GM18858 (cell line): Measurements from ENCODE around the gene FMN1.

Experiments used
- ATAC-seq: cut with Tn5 transposase; IDR thresholded peaks from one replicate; pipeline ENCODE4 v1.9.1; 2021; ENCODE audit not compliant: unreplicated experiment

FMN1 gene

GRCh38 chr15:33194704-33195670, at the start of gene FMN1:
TSS of gene FMN1 (minus strand) at chr15:33194714. CDS start at chr15:33154914, 39,800 bp downstream.
- peak; percentile 93 for ATAC-seq

DNA sequence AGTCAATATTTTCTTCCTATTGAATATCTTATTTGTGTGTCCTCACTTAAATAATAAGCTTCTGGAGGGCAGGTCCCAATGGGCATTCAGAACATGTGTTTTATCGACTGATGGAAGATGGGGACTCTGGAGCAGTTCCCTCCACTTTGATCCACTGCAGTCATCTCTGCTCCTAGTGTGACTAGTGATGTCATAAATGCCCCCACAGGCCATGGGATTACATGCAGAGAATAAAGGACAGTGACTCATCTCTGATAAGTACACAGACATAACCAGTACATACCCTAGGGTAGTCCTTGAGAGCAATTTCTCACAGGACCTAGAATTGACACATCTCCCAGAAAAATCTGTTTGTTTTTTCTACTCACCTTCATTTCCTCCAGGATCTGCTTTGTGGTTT, 49.4 kb upstream of the FMN1 start:
- no peak for ATAC-seq

DNA sequence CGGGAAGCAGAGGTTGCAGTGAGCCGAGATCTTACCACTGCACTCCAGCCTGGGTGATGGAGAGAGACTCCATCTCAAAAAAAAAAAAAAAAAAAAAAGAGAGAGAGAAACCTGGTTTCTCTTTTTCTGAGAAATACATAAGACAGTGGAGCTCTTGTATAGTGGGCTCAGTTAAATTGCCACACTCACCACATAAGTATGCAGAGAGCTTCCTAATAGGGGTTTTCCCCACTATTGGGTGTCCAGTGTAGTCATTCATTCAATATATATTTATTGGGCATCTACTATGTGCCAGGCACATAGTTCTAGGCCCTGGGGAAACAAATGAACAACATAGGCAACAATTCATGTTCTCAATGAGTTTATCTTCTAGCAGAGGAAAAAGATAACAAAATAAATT, 48.9 kb upstream of the FMN1 start:
- ATAC-seq: no peak

DNA sequence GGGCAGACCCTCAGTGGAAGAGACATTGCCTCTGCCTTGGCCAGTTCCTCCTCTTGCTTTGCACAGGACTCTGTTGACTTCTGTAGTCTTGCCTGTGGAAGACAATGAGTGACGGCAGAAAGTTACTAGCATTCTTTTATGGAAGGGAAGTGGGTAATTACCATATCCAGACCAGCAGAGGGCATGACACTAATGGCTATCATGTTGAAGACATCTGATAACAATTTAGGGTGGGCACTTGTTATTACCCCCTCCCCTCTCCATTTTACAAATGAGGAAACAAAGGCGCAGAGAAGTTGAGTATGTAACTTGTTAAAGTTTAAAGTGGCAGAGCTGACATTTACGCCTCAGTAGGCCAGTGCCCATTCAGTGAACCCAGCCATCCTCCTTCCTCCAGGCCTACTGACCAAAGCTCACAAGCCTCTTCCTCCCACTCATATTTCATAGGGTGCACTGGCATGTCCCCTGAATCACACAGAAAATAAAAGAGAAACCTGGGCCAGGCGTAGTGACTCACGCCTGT, 48.2 kb upstream of the FMN1 start:
- ATAC-seq: no peak

DNA sequence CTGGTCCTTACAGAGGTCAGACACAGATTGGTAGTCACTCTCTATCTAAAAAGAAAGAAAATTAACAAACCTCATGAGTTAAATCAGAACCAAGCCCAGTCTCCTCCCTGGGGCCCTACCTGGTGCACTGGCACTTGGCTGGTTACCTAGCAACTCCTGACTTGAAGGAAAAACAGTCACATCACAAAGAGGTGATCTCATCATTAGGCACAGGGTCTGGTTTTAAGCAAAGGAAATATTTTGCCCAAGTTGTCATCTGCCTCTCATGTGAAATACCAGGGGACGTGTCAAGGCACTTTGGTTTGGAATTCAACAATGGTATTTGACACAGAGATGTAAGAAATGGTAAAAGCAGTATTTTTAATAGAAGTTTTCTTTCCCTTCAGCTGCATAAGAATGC, 47.7 kb upstream of the FMN1 start:
- ATAC-seq: no peak

- no peak for ATAC-seq
Measured at GRCh38 chr15:33236841-33237509, 42.5 kb upstream of the FMN1 start.

- ATAC-seq: no peak
Measured at GRCh38 chr15:33234020-33234461, 39.5 kb upstream of the FMN1 start.

GRCh38 chr15:33226559-33227181, 32.2 kb upstream of the FMN1 start:
- ATAC-seq: peak; percentile 90

DNA sequence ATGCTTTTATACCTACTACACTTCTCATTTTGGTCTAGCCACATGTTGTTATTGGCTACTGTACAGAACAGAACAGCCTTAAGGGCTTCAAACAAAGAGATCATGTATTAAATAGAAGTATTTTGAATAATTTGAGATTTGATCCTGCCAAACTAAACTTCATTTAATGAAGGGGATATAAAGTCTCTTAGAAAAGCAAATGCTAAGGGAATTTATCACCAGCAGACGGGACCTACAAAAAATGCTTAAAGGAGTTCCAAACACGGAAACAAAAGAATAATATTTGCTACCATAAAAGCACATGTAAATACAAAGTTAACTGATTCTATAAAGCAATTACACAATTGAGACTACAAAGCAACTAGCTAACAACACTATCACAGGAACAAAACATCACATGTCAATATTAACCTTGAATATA, 23.6 kb upstream of the FMN1 start:
- no peak for ATAC-seq

DNA sequence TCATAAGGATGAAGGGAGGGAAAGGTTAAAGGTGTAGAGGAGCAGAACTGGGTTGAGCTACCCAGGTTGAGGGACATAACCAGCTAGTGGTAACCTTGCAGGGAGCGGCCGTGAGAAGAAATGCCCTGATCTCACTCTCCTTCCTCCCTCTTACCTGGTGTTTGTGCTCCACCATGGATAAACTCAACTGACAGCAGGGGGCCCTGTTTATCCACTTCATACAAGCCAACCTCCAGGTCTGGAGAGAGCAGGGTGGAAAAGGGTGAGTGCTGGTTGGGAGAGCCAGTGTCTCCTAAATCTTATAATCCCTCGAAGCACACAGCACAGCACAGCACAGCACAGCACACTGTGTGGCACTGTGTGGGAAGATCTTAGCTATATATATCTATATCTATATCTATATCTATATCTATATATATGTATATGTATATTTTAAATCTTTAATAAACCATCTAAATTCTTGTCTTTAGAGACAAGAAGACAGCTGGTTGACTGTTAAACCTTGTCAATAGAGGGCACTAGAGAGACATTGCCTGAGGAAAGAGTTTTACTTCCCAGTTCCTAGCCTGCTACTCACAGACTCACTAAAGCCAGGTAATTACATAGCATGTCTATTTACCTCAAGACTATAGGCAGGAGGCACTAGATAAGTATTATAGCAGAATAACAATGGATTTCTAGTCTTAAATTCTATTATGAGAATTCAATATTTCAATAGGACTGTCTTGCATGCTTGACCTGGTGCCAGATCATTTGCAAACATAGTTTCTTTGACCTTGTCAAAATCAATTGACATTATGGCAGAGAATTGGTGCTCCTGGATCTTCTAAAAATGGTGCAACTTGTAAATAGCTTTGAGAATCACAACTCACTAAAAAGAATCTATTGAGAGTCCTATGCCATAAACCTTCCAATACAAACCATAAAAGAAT, 21.7 kb upstream of the FMN1 start:
- ATAC-seq: no peak

- no peak for ATAC-seq
Measured at GRCh38 chr15:33211176-33211808, 16.8 kb upstream of the FMN1 start.

- ATAC-seq: no peak
Measured at GRCh38 chr15:33209575-33210481, 15.3 kb upstream of the FMN1 start.

GRCh38 chr15:33207646-33208045, 13.1 kb upstream of the FMN1 start:
- no peak for ATAC-seq

GRCh38 chr15:33206366-33206765, 11.9 kb upstream of the FMN1 start:
- no peak for ATAC-seq

- no peak for ATAC-seq
Measured at GRCh38 chr15:33204926-33205325, 10.4 kb upstream of the FMN1 start.

GRCh38 chr15:33204087-33204486, 9.6 kb upstream of the FMN1 start:
- ATAC-seq: no peak

DNA sequence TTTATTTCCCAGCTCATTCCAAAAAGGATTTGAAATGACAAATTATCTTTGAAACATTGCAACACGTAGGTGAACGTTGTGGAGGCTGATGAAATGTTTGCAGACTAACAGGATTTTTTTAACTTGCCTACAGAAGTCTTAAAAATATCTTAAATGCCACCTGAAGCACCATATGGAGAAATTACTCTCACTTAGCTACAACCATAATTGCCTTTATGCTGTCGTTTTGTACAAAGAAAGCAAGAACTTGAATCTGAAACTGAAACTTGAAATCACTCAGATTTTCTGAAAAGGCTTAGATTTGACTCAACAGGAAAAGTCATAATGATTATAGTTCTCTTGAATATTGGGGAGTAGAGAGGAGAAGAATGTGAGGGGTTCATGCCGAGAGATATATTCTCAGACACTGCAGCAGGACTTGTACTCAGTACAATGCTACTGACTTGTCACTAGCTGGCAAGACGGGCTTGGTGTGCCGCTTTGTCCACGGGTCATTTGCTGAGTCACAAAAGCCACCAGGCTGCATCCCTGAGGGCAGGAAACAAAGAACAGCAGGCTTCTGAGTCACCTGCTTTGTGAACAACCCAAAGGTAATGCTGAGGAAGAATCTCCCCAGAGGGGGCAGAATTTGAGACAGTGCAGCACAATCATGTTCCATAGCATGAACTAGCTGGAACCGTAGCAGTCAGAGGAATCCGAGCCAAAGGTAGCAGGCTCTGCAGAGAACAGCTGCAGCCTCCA, 7.1 kb upstream of the FMN1 start:
- peak; percentile 81 for ATAC-seq

DNA sequence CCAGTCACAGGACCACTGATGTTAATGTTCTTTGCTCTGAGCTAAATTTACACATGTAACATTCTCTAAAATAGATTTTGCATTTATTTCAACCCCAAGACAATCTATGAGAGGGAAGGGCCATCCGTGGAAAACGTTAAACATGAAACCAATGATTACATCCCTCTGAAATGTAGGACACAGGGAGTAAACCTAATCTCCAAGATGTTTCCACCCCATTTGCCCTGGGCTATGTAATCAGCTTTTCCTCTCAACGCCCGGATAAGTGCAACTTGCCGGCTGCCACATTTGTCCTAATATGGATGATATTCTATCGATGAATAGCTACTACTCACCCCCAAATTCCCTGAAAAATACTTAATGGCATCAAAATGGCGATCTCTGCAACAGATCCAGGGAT, 6.4 kb upstream of the FMN1 start:
- no peak for ATAC-seq
